OCI-M1 (cell line): ENCODE results near the gene RASA4B.
"Not testable (repeated sequence)": the region's sequence is repeated elsewhere in the genome, so short reads cannot be mapped to it uniquely, and the experiment has no call there.

ENCODE experiments used
- DNase-seq: peaks from one replicate; lab custom pipeline; 2025; lab: John Stamatoyannopoulos, UW

The RASA4B gene

GRCh38 chr7:102511860-102512522 lies 5.6 kb downstream of the RASA4B start:
- not testable (repeated sequence) for DNase-seq

DNA sequence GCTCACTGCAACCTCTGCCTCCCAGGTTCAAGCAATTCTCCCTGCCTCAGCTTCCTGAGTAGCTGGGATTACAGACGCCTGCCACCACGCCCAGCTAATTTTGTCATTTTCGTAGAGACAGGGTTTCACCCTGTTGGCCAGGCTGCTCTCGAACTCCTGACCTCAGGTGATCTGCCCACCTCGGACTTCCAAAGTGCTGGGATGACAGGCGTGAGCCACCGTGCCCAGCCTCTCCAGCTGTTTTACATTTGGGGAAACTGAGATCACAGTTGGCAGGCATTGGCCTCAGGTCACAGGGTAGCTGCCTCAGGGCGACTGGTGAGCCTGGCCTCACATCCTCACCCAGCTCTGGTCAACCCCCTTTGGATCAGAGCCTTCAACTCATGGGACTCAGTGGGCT lies 7.0 kb downstream of the RASA4B start:
- not testable (repeated sequence) for DNase-seq

DNA sequence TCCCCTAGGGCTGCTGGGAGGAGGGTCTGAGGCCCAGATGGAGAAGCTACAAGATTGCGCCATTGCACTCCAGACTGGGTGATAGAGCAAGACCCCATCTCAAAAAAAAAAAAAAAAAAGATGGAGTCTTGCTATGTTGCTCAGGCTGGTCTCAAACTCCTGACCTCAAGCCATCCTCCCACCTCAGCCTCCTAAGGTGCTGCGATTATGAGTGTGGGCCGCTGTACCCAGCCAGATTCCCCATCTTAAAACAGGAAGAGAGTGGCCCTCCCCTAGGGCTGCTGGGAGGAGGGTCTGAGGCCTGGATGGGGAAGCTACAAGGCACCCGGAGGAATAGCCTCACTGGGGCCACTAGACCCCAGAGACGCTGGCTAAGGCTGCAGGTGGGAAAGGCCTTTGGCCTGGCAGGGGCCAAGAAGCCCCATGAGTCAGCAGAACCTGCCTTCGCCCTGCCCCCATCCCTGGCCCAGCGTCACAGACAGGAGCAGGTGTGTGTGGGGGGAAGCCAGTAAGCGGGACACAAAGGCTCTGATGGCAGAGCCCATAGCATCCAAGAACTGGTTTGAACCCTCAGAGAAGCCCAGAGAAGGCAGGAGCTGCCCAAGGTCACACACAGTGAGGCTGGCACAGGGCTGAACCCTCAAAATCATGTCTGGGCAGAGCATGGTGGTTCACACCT lies 10.0 kb downstream of the RASA4B start:
- not testable (repeated sequence) for DNase-seq

DNA sequence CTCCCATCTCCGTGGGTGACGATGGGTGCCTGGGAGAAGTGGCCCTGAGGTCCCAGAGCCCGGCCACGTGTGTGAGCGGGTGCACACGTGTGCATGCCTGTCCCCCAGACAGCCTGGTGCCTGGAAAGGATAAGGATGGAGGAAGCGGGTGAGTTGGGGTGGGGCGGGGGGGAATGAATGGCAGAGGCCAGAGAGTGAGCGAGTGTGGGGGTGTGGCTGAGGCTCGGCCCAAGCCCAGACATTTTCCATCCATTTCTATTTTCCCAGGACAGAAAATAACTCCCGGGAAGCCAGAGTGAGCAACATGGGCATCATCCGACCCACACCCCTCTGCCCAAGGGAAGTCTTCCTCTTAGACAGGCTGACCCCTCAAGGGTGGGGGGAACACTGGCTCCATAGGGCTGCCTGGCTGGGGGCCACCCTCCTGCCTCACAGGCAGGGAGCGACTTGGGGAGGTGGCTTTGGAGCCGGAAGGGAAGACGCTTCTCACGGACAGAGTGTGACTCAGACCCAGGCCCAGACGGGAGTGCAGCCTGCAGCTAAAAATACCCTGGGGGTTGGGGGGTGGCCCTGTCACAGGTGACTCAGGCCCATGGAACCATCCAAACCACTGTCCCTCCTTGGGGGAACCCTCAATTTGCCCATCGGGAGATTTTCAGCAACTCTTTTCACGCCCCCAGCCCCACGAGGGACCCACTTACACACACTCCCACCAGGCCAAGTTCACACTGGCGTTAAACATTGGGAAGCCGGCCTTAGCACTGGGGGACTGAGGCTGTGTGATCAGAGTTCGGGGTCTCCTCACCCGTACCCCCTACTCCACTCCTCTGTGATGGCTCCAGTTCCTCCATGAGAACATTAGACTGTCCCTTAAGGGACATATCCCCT lies 12.0 kb downstream of the RASA4B start:
- not testable (repeated sequence) for DNase-seq

DNA sequence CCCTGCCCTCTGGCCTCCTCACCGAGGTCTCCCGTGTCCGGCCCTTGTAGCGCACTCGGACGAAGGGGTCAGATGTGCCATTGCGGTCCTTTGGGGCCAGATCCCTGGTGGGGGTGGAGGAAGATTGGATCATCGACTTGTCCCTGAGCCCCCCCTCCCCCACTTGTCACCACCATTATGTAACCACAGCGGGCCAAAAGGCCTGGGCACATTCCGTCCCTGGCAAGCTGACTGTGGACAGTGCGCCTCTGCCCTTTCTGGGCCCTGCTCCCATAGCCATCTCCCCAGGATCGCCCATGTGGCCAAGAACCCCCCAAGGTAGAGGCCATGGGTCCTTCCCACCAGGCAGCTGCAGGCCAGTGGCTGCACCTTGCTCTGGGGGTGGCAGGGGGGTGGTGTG lies 14.4 kb downstream of the RASA4B start:
- DNase-seq = not testable (repeated sequence)

- DNase-seq = not testable (repeated sequence)
These were observed 19.3 kb downstream of the RASA4B start for GRCh38 chr7:102498321-102498720.

DNA sequence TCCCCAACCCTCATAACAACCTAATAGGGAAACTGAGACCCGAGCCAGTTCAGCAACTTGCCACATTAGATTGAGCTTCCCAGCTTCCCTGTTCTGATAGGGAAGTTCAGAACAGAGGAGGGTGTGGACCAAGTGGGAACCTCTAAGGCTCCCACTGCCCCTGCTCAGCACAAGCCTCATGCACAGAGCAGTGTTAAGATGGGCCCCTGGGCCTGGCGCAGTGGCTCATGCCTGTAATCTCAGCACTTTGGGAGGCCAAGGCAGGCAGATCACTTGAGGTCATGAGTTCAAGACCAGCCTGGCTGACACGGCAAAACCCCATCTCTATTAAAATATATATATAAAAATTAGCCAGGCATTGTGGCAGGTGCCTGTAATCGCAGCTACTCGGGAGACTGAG lies 20.3 kb downstream of the RASA4B start:
- not testable (repeated sequence) for DNase-seq

DNA sequence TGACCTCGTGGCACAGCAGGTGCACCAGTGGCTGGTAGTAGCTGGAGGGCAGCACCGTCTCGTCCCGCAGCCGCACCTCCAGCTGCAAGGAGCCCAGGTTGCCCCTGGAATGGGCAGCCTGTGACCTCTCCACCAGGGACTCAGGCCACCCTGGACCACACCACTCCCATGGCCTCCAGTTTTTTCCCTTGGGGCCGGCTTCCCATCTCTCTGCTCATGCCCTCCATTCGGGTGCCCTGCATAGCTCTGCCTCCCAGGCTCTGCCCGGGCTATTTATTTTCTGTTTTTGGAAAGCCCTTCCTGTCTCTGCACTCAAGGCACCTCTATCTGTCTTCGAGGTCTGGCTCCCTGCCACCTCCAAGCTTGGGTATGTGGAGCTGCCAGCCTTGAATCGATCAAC lies 20.7 kb downstream of the RASA4B start:
- not testable (repeated sequence) for DNase-seq

DNA sequence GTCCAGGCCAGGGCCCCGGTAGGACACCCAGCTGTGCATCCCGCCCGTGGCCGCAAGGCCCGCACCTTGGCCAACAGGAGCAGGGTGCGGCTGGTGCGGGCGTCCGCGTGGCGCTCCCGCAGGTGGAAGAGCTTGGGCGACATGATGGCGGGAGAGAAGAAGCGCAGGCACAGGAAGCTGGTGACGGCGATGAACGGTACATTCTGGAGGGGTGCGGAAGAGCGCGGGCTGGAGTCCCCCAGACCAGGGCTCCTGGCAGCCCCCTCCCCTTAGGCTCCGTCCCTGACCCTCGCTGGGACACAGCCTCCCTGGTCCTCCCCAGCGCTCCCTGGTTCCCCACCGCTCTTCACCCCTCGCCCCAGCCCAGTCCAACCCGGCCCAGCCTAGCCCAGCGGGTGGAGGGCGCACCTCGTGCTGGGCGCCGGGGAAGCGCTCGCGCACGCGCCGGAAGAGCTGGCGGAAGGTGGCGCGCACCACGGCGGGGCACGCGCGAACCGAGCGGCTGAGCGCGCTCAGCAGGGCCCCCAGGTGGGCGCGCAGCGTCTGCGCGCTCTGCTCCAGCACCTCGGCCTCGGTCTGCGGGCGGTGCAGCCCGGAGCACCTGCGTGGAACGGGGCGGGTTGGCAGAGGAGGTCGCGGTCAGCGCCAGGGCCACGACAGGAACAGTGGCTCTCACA lies 23.0 kb downstream of the RASA4B start:
- not testable (repeated sequence) for DNase-seq

GRCh38 chr7:102494026-102494425 lies 23.6 kb downstream of the RASA4B start:
- not testable (repeated sequence) for DNase-seq

DNA sequence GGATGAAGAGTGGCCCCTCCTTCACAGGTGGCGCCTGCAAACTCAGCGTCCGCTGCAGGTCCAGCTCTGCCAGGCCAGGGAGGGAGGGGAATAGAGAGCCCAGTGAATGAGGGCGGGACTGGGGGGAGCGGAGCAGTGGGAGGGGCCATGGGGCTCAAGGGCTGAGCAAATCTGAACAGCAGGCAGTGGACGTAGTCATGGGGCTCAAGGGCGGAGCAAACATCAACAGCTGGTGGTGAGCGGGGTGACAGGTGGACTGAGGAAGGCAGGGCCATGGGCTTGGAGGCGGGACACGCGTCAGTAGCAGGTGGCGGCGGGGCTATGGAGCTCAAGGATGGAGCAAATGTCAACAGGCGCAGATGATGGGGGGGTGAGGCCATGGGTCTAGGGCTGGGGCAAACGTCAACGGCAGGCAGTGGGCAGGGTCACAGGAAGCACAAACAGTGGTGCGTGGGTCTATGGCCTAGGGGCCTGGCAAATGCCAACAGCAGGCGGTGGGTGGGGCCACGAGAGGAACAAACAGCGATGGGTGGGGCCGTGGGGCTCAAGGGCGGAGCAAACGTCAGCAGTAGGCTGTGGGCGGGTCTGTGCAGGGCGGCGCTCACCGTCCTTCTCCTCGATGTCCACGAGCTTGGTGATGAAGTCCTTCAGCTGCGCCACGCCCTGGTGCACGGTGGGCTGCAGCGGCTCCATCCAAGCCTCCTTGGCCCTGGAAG lies 24.2 kb downstream of the RASA4B start:
- not testable (repeated sequence) for DNase-seq

DNA sequence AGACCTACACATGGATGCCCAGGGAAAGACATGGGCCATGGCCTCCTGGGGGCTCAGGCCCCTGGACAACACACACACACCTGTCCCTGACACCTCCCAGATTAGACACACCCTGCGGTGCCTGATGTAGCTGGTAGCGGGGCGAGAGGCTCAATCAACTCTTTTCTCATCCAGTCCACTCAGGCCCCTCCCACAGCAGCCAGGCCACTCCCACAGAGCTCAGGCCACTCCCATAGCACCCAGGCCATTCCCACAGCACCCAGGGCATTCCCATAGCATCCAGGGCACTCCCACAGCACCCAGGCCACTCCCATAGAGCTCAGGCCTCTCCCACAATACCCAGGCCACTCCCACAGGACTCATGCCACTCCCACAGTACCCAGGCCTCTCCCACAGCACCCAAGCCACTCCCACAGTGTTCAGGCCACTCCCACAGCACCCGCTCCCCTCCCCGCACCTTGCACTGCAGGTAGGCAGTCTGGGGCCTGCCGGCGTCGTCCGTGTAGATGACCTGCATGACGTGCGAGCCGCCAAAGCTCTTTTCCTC lies 27.0 kb downstream of the RASA4B start:
- not testable (repeated sequence) for DNase-seq

- not testable (repeated sequence) for DNase-seq
These were observed 33.3 kb downstream of the RASA4B start for GRCh38 chr7:102484317-102484716.

GRCh38 chr7:102481962-102482361 lies 35.6 kb downstream of the RASA4B start:
- not testable (repeated sequence) for DNase-seq

GRCh38 chr7:102479982-102480637 lies 37.5 kb downstream of the RASA4B start:
- not testable (repeated sequence) for DNase-seq

DNA sequence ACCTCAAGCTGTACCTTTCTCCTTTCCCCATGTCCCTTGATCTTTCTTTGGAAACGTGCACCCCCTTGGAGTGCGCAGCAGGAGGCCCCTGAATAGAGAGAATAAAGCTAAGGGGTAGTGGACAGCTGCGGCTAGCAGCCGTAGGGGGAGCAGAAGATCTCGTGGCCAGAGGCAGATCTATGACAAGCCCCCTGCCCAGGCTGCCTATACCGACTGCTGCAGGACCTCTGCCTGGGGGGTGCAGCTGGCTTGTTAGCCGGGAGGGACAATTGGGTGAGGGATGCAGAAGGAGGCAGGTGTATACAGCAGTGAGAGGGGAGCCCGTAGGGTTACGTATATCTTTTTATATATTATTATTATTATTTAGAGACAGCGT lies 38.4 kb downstream of the RASA4B start:
- not testable (repeated sequence) for DNase-seq

- DNase-seq = not testable (repeated sequence)
These were observed 39.0 kb downstream of the RASA4B start, which contains the start of gene POLR2J for GRCh38 chr7:102478314-102479208. Gene POLR2J (minus strand): TSS chr7:102478922. CDS start chr7:102478860, 62 bp downstream.

- not testable (repeated sequence) for DNase-seq
These were observed 42.7 kb downstream of the RASA4B start for GRCh38 chr7:102474736-102475435.

- not testable (repeated sequence) for DNase-seq
These were observed 43.5 kb downstream of the RASA4B start for GRCh38 chr7:102474116-102474515.
